Placental epithelial cell (primary cell): ENCODE results near the gene DOCK10. TPM values are rescaled to one million over a fixed set of nuclear protein-coding genes. Genes with fewer than 3 reads are reported as not detected.

Source experiments
- small RNA-seq: library from RNA; depleted of rRNA; stranded (forward); fragments of <200 nt; gene quantifications from one replicate; pipeline ENCODE3, GENCODE V24; 2012
- total RNA-seq: library from RNA; depleted of rRNA; stranded (reverse); fragments of >200 nt; gene quantifications from 2 replicates; pipeline ENCODE4 v1.2.3, GENCODE V29; 2012

The DOCK10 gene
- total RNA-seq = under 0.01 and 0.76 TPM in 2 replicates

GRCh38 chr2:225041851-225042799, at the start of gene DOCK10:
Gene DOCK10, minus strand, starts transcription at chr2:225042468. Its CDS starts 94 bp downstream, at chr2:225042374.

GRCh38 chr2:224716201-224716600, 326.1 kb downstream of the DOCK10 start, which contains the start of gene CCDC195:
Gene CCDC195, minus strand, starts transcription at chr2:224716365. Its CDS starts 0 bp downstream, at chr2:224716365.

Small RNA genes lying within 50 kb of the gene (small RNA-seq; reads per million reads assigned to genes)
- not detected for gene MIR4439
